K562 (cell line): ENCODE data around the gene AGPAT4. TPM values are rescaled to one million over a fixed set of nuclear protein-coding genes. Genes with fewer than 3 reads are reported as not detected.
A peak's percentile ranks its signal among the peaks of the same experiment; 100 is the strongest.

Source experiments
- BRCA1 ChIP-seq, 2 experiments: fragments of 450-650 bp in 1 of 2; sonication (generic) in 1 of 2; formaldehyde crosslinking in 1 of 2; IDR thresholded peaks; 2 replicates each; pipeline versions ENCODE4 v1.5.0 to v1.6.1; 2017 to 2020; ENCODE audit warnings: mild to moderate bottlenecking in 1 of 2, missing genetic modification reagents in 1 of 2
- BRD4 ChIP-seq: fragments of 200-600 bp; sonication (generic); IDR thresholded peaks from 2 replicates; pipeline ENCODE4 v1.6.1; 2017; ENCODE audit warnings: inconsistent platforms
- HDAC1 ChIP-seq, 2 experiments: fragments of 450-650 bp; IDR thresholded peaks; 2 replicates each; pipeline ENCODE4 v1.6.1; 2016 to 2017; ENCODE audit warnings: inconsistent platforms in 1 of 2, mild to moderate bottlenecking in 1 of 2, moderate library complexity in 1 of 2
- MEIS2 ChIP-seq: fragments of 450-650 bp; IDR thresholded peaks from 2 replicates; pipeline ENCODE4 v1.6.1; 2014; ENCODE audit warnings: mild to moderate bottlenecking; ENCODE audit not compliant: partially characterized antibody
- NFIX ChIP-seq: fragments of 250-450 bp; sonication (Bioruptor Pico); IDR thresholded peaks from 2 replicates; pipeline ENCODE4 v1.4.0; 2020; ENCODE audit warnings: low read depth, mild to moderate bottlenecking, moderate library complexity
- NR3C1 ChIP-seq: sonication (generic); formaldehyde crosslinking; IDR thresholded peaks from 2 replicates; pipeline ENCODE4 v1.8.1; 2022; ENCODE audit warnings: missing genetic modification reagents
- RBM17 ChIP-seq: fragments of 200-400 bp; formaldehyde crosslinking; IDR thresholded peaks from 2 replicates; pipeline ENCODE4 v1.6.1; 2017; ENCODE audit warnings: low read depth, mild to moderate bottlenecking, low read length, borderline replicate concordance
- SIX5 ChIP-seq, 2 experiments: IDR thresholded peaks; 2 replicates each; pipeline ENCODE4 v1.6.1; 2011; ENCODE audit warnings: low read length in 2 of 2, borderline replicate concordance in 1 of 2, low read depth in 1 of 2, mild to moderate bottlenecking in 1 of 2, moderate library complexity in 1 of 2; ENCODE audit not compliant: insufficient read depth in 1 of 2
- TCF7L2 ChIP-seq: fragments of 150-350 bp; IDR thresholded peaks from 2 replicates; pipeline ENCODE4 v1.6.1; 2016; ENCODE audit warnings: low read depth, mild to moderate bottlenecking, low read length, moderate library complexity
- U2AF2 ChIP-seq: fragments of 200-400 bp; formaldehyde crosslinking; optimal IDR thresholded peaks from 2 replicates; pipeline ENCODE3; 2017; ENCODE audit warnings: low read depth, mild to moderate bottlenecking, low read length
- ZNF282 ChIP-seq: sonication (generic); formaldehyde crosslinking; IDR thresholded peaks from 2 replicates; pipeline ENCODE4 v1.8.1; 2023; ENCODE audit warnings: missing genetic modification reagents
- ZNF644 ChIP-seq: fragments of 200-800 bp; sonication (Bioruptor generic); IDR thresholded peaks from 2 replicates; pipeline ENCODE4 v1.6.1; 2016; ENCODE audit warnings: low read depth, missing genetic modification characterization, missing compliant biosample characterization
- ZNF696 ChIP-seq: fragments of 250-450 bp; sonication (Bioruptor Pico); conservative IDR thresholded peaks from 2 replicates; pipeline ENCODE4 v1.4.0; 2020; ENCODE audit warnings: mild to moderate bottlenecking, moderate library complexity
- polyA plus RNA-seq, 8 experiments: library from polyadenylated mRNA; depleted of rRNA in 4 of 8; stranded (reverse) in 5 of 8; unstranded in 3 of 8; fragments of >200 nt; fragmentation: Nextera tagmentation in 2 of 8; fragmentation: Illumina TruSeq in 1 of 8; extraction: Ambion mirVana in 2 of 8; extraction: Trizol in 1 of 8; gene quantifications; 2 replicates each; pipeline versions ENCODE4 v1.2.1 to v1.2.3, GENCODE V29; 2011 to 2014; ENCODE audit warnings: inconsistent platforms in 1 of 8, missing spikeins in 1 of 8
- total RNA-seq, 7 experiments: library from RNA; depleted of rRNA in 6 of 7; stranded (reverse); fragments of >200 nt in 6 of 7; fragmentation: Illumina TruSeq in 2 of 7; extraction: Trizol in 2 of 7; gene quantifications; 2 replicates each; pipeline versions ENCODE4 v1.2.1 to v1.2.3, GENCODE V29; 2011 to 2021; ENCODE audit warnings: low replicate concordance in 1 of 7
- TF ChIP-seq, protein P1 (sequence below), 2 experiments: fragments of 450-650 bp; IDR thresholded peaks; 2 replicates each; pipeline ENCODE4 v1.6.1; 2016; ENCODE audit warnings: mild to moderate bottlenecking in 2 of 2, borderline replicate concordance in 1 of 2, low read depth in 1 of 2, moderate library complexity in 1 of 2
- TF ChIP-seq, protein P2 (sequence below): IDR thresholded peaks from 2 replicates; pipeline ENCODE4 v1.6.1; 2012; ENCODE audit warnings: low read depth, low read length, improper control_type of control experiment, borderline replicate concordance
- TF ChIP-seq, protein P3 (sequence below): fragments of 250-450 bp; sonication (Bioruptor Pico); IDR thresholded peaks from 2 replicates; pipeline ENCODE4 v1.4.0; 2020; ENCODE audit warnings: borderline replicate concordance

The AGPAT4 gene
- total and polyA plus RNA-seq, 9 of the 15 experiments (the other 6 are each of a cell fraction or from before 2014, with no cell fraction given), result 2.2 to 15.0 (median 5.7) TPM

DNA sequence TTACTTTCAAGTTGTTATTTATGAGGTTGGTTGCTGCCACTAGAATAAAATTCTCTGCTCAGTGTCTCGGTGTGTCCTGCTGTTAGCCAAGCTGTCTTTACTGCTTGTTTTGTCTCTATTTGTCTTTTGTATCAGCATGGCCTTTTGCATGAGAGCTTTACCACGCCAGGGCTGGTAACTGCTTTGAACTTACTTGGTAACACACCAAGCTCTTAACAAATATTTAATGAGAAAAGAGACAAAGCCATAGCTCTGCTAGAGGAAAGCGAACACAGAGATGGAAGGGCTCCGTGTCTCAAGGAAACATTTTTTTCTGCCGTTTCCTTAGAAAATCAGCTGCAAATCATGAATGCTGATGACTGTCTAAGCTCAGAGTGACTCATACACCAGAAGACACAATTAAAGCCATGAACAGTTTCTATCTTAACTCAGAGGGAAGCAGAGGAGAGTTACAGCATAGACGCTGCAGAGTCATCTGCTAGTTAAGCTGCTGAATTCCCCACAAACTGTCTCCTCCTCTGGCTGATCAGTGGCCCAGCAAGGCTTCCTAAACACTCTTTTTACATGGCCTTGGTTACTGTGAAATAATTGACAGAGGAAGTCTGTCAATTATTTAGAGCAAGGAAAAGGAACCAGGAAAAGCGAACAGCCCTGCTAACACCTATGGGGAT, 44.8 kb downstream of the AGPAT4 start (continued):
- TF ChIP-seq, protein P1, sequence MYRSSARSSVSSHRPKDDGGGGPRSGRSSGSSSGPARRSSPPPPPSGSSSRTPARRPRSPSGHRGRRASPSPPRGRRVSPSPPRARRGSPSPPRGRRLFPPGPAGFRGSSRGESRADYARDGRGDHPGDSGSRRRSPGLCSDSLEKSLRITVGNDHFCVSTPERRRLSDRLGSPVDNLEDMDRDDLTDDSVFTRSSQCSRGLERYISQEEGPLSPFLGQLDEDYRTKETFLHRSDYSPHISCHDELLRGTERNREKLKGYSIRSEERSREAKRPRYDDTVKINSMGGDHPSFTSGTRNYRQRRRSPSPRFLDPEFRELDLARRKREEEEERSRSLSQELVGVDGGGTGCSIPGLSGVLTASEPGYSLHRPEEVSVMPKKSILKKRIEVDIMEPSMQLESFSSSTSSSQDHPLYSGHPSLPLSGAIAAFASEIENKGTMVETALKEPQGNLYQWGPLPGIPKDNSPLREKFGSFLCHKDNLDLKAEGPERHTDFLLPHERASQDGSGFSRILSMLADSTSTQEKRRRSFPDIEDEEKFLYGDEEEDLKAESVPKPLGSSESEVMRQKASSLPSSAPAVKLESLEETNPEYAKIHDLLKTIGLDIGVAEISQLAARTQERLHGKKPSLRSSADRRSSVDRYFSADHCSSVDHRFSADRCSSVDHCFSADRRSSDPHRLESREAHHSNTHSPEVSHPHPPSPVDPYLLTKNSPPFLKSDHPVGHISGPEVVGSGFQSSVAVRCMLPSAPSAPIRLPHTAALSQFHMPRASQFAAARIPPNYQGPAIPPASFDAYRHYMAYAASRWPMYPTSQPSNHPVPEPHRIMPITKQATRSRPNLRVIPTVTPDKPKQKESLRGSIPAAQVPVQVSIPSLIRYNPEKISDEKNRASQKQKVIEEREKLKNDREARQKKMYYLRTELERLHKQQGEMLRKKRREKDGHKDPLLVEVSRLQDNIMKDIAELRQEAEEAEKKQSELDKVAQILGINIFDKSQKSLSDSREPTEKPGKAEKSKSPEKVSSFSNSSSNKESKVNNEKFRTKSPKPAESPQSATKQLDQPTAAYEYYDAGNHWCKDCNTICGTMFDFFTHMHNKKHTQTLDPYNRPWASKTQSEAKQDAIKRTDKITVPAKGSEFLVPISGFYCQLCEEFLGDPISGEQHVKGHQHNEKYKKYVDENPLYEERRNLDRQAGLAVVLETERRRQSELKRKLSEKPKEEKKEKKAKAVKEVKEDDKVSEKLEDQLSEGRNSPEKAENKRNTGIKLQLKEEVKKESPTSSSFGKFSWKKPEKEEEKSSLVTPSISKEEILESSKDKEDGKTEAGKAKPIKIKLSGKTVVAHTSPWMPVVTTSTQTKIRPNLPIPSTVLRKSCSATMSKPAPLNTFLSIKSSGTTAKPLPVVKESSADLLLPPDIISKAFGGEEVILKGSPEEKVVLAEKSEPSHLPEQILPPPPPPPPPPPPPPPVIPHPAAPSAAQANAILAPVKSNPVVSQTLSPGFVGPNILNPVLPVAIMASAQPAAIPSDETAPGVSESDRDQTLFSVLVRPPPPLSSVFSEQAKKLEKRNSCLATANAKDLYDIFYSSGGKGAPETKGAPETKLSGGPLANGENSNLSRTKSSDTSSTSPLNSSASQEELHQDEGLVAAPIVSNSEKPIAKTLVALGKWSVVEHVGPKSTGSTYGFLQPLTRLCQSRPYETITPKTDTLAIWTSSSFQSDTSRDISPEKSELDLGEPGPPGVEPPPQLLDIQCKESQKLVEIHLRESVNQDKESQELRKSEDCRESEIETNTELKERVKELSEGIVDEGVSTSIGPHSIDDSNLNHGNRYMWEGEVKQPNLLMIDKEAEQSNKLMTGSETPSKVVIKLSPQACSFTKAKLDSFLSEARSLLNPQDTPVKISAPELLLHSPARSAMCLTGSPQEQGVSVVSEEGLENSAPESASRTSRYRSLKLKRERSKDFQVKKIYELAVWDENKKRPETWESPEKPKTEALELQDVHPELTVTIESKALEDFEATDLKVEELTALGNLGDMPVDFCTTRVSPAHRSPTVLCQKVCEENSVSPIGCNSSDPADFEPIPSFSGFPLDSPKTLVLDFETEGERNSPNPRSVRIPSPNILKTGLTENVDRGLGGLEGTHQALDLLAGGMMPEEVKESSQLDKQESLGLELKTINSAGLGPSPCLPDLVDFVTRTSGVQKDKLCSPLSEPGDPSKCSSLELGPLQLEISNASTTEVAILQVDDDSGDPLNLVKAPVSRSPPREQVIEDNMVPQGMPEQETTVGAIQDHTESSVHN (IDR thresholded peaks at IDR 0.05; ENCODE audit: borderline replicate concordance in 1 of 2, low read depth in 1 of 2), result no peak
- TF ChIP-seq BRD4 (no peak), NR3C1 (no peak), U2AF2 (no peak), ZNF644 (tag) (0 out of 2 replicates have a peak, but pooled peaks have one; percentile 15), HDAC1 (IDR thresholded peaks at IDR 0.05) (peak in 1 of 2 experiments; percentile 46; a peak in 2 of 4 replicates), RBM17 (no peak), SIX5 (IDR thresholded peaks at IDR 0.05; ENCODE audit: borderline replicate concordance in 1 of 2, insufficient read depth in 1 of 2, low read depth in 1 of 2, low read length in 2 of 2) (no peak), ZNF696 (CRISPR knock-in tag) (no peak), TCF7L2 (no peak), BRCA1 (IDR thresholded peaks at IDR 0.05) (no peak), BRCA1 (CRISPR knock-in tag; IDR thresholded peaks at IDR 0.05) (no peak), MEIS2 (peak; percentile 83), ZNF282 (CRISPR knock-in tag) (no peak), NFIX (CRISPR knock-in tag) (no peak)
- TF ChIP-seq, protein P2, sequence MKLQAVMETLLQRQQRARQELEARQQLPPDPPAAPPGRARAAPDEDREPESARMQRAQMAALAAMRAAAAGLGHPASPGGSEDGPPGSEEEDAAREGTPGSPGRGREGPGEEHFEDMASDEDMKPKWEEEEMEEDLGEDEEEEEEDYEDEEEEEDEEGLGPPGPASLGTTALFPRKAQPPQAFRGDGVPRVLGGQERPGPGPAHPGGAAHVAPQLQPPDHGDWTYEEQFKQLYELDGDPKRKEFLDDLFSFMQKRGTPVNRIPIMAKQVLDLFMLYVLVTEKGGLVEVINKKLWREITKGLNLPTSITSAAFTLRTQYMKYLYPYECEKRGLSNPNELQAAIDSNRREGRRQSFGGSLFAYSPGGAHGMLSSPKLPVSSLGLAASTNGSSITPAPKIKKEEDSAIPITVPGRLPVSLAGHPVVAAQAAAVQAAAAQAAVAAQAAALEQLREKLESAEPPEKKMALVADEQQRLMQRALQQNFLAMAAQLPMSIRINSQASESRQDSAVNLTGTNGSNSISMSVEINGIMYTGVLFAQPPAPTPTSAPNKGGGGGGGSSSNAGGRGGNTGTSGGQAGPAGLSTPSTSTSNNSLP, result no peak
- TF ChIP-seq, protein P3, sequence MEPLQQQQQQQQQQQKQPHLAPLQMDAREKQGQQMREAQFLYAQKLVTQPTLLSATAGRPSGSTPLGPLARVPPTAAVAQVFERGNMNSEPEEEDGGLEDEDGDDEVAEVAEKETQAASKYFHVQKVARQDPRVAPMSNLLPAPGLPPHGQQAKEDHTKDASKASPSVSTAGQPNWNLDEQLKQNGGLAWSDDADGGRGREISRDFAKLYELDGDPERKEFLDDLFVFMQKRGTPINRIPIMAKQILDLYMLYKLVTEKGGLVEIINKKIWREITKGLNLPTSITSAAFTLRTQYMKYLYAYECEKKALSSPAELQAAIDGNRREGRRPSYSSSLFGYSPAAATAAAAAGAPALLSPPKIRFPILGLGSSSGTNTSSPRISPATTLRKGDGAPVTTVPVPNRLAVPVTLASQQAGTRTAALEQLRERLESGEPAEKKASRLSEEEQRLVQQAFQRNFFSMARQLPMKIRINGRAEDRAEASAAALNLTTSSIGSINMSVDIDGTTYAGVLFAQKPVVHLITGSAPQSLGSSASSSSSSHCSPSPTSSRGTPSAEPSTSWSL (CRISPR knock-in tag), result no peak
